RPMI7951 (cell line): ENCODE measurements around the gene TPPP3. TPM values are rescaled to one million over a fixed set of nuclear protein-coding genes. Genes with fewer than 3 reads are reported as not detected.

Source experiments
- DNase-seq: peaks from one replicate; pipeline ENCODE4 v3.0.0-alpha.2; 2012; ENCODE audit warnings: low read depth
- total RNA-seq: library from RNA; depleted of rRNA; stranded (reverse); fragments of >200 nt; shearing (Covaris generic); gene quantifications from 2 replicates; pipeline ENCODE4 v1.2.3, GENCODE V29; 2014

Gene TPPP3
- total RNA-seq, 1 experiment from 2014 or later, result 0.24 TPM

DNA sequence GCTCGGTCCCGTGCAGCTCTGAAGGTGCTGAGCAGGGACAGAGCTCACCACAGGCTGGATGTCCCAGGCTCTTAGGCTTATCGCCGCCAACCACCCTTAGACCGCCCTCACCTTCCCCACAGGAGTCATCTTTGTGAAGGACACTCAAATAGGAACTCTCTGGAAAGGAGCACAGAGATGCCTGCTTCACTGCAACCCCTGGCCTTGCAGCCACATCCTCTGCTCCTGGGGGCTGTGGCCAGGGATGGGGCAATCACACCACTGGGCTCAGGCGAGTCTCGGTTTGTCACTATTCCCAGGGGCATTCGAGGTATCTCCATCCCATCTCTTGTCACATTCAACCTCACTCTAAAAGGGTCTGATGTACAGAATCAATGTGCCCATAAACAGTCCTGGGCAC is 12.0 kb upstream of the TPPP3 start:
- DNase-seq, result no peak

- no peak for DNase-seq
Measured at GRCh38 chr16:67404740-67405226, 11.5 kb upstream of the TPPP3 start.

DNA sequence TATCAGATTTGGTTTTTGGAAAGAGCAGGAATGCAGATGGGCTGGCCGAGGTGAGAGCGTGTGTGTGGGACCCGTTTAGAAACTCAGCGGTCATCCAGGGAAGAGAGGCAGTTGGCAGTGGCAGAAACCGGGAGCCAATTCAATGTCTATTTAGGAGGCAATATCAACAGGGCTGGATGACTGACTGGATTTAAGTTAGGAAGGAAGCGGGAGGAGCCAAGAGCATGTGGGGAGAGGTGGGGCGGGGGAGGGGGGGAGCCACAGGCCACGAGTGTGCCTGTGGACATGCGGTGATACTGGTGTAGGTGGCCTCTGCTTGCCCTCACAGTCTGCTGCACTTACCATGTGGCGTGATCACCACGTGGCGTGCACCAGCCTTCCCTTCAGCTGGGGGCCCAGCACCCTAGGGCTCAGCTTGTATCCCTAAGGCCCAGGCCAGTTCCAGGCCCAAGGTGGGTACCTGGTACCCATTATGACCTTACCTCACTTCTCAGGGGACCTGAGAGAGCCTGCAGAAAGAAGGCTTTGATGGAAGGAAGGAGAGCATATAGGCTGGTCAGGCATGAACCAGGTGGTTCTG is 10.8 kb upstream of the TPPP3 start:
- no peak for DNase-seq

GRCh38 chr16:67400901-67401300 is 7.6 kb upstream of the TPPP3 start:
- no peak for DNase-seq

DNA sequence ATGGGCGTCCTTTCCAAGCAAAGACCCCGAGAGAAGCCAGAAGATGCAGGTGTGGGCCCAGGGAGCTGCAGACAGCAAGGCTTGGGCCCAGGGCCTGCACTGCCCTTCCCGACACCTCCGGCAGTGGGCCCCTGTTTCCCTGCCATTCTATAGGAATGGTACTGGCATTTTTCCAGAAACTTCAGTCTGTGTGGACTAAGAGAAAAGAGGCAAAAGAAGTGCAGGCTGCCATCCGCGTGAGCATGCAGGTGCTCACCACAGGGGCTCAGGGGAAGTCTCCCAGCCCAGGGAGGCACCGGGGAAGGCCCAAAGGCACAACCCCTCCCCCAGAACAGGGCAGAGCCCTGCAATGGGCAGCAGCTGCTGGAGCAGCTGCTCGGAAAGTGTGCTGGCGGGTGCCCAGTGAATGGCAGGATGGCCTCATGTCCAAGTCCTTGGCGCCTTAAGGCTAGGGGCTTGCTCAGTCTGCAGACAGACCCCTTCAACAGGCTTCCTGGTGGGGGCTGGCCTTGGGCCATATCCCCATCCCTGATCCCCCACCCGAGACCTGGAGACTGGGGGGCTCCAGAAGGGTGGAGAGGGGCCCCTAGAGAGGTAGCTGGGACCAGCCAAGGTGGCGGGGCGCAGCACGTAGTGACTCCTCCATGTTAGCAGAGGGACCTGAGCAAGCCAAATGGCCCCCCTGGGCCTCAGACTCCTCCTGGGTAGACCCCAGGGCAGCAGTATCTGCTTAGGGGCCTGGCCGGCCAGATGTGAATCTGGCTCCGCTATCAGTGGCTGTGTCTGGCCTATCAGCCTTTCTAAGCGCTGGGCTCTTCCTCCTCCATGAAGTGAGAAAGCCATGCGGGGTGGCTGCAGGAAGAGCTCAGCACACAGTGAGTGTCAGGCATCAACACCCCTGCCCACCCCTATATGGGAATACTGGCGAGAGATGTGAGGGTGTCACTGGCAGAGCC is 6.7 kb upstream of the TPPP3 start:
- DNase-seq, result no peak

DNA sequence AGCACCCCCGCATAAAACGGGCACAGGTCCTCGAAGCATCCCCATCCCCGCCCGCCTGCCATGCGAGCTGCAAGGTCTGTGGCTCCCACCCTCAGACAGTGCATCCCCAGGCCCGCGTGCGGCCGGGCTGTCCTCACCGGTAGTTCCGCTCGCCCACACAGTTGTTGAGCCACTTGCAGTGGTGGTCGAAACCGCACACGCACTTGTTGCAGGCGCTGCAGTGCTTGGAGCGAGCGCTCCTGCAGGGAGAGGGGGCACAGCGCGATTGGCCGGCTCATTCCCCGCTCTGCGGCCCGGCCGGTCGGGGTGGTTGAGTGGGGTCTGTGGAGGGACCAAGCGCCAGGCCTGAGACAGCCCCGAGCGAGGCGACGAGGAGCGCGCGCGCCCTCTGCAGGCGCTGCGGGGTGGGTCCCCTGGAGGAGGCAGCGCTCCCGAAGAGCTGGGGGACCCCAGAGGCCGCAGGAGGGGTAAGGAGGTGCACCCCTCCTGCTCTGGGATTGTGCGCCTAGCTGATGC is 6.0 kb upstream of the TPPP3 start:
- no peak for DNase-seq

DNA sequence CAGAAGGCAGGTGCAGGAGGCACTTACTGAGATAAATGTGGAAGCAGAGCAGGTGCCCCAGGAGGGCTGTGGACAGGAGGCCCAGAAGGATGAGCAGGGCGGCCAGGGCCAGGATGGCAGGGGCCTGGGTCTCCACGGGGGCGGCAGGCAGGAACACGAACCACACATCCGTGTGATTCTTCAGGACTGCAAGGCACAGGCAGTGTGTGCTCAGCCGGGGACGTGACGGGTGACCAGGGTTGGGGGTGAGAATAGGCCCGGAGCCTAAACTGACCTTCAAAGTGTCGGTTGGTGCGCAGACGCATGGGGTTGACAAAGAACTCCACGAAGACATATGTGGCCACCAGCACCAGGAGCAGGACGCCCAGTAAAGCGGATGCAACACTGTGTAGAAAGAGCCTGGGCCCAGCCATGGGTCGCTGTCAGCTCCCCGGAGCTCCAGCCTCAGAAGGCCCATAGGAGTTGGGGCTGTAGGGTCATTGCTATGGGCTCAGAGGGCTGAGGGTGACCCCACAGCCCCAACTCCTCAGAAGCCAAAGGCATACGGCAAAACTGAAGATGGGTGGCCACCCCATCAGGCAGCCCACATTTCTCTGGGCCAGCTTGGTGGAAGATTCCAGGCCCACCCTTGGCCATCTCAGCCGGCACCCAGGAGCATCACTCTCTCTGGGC is 5.4 kb upstream of the TPPP3 start:
- DNase-seq, result no peak

DNA sequence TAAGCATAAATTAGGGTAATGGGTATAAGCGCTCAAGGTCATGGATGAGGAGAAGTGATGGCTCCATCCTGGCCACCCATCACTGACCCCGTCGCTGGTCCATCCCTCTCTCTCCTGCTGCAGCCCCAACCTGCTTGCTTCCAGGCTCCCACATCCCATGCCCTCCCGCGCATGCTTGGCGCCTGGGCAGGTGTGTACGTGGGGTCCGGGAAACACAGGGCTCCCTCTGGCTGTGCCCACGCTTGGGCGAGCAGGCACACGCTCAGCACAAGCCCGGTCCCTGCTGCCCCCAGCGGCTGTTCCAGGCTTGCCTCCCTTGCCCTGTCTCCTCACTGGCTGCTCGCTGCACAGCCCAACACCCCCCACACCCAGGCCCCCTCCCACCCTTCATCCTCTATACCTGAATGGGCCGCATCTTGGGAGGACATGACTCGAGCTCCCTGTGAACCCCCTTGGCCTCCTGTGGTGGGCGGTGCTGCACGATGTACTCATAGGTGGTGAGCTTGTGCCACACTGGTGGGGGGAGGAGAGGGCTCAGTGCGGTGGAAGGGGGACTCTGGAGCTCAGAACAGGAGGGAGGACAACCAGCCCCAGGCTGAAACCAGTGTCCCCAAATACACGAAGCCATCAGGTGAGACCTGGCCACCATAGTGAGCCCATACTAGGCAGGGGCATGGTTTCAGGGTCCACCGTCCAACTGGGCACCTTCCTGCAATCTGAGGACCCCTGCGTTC is 4.7 kb upstream of the TPPP3 start:
- DNase-seq, result no peak

DNA sequence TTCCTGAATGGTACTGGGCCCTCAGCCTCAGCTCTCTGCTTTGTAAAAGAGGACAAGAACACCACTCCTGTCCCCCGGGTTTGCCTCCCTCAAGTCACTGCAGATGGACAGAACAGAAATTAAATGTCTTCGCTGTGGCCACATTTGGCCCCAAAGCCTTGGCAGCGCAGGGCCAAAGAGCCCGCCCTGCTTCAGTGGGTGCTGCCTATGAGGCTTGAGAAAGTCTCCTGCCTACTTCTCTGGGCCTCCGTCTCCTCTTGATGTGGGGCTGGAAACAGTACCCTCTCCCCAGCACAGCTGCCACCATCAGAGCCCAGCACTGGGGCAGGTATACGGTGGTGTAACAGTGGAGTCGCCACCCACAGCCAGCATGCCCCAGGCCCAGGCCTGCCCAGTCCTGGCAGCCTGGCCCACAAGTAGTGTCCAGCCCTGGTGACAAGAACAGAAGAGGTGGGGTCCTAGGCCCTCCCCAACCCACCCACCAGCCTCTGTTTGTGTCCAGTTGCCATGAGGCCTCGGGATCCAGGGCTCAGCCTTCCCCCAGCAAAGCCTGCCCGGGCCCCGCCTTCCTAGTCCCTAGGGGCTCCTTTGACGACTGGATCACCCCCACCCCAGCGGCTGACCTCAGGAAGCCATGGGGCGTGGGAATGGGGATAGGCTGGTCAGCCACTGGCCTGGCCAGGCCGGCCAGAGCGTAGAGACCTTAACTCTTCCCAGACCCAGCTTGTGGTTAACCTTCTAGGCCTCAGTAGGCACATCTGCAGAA is 3.9 kb upstream of the TPPP3 start:
- DNase-seq, result no peak

DNA sequence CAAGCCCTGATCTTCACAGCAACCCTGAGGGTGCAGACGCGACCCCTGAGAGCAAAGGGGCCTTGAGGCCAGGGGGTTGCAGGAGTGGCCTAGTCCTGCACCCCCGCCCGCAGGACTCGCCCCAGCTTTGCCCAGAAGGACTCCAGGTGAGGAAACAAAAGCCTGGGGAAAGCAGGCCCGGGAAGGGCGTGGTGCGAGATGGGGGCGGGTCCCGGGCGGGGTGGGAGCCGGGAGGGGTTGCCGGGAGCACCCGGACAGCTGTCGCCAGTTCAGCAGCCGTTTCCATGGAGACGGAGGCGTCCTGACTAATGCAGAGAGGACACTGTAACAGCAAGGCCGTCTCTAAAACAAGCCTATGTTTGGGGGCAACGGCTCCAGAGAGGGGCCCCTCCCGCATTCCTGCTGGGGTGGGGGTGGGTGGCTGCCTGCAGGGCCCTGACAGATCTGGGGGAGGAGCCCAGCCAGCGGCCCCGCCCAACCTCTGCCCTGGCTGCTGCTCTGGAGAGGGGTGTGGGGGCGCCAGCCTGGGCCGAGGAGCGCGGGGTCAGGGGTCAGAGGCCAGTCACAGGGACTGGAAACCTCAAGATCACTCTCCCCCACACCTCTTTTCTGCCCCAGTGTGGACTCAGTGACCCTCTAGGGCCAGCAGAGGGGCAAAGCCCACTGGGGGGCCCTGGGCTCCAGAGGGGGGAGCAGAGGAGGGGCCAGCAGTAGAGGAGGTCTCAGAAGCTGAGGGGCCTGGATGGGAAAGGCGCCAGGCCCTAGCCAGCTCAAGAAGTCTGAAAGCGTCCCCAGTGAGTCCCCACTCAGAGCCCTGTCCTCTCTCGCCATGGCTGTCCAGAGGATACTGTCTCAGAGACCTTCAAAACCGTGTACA is 3.1 kb upstream of the TPPP3 start:
- peak; percentile 85 for DNase-seq

DNA sequence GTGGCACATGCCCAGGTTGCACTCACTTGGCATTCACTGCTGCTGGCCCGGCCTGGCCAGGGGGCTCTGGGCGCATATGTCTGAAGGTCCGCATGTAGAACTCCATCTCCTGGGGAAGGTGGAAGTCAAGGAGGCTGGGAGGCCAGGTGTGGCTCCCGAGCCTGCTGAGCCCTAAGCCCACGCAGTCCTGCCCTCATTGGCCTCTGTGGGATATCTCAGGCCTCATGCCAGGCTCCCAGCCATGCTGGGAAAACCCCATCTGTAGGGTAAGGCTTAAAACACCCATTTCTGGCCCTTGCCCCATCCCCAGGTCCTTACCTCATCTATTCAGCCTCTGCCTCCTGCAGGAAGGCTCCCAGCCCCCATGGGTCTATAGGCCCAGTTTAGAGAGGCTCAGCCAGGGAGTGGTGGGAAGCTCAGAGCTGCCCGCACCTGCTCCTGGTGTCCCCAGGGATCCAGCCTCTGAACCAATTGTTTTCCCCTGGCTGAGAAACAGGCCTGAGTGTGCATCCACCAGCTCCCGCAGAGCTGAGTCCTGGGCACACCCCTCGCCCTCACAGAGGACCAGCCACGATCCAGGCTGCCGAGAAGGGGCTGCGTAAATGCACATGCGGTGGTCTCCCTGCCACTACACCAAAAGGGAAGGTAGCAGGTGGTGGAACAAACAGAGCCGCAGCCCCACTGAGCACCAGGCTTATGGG is 2.3 kb upstream of the TPPP3 start:
- DNase-seq, result no peak

DNA sequence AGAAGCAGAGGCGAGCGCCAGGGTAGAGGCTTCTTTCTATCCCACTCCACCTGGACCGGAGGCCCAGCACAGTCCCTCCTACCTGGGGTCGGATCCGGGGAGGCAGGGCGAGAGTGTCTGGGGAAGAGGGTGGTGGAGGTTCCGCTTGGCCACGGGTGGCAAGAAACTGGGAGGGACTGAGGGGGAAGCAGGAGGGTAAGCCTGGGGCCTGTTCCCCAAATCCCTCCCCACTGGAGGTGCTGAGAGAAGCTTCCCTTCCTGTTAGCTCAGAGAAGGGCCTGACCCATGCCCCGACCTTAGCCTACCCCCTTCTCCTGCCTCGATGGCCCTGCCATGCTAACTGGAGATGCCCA is 1.8 kb upstream of the TPPP3 start:
- no peak for DNase-seq

DNA sequence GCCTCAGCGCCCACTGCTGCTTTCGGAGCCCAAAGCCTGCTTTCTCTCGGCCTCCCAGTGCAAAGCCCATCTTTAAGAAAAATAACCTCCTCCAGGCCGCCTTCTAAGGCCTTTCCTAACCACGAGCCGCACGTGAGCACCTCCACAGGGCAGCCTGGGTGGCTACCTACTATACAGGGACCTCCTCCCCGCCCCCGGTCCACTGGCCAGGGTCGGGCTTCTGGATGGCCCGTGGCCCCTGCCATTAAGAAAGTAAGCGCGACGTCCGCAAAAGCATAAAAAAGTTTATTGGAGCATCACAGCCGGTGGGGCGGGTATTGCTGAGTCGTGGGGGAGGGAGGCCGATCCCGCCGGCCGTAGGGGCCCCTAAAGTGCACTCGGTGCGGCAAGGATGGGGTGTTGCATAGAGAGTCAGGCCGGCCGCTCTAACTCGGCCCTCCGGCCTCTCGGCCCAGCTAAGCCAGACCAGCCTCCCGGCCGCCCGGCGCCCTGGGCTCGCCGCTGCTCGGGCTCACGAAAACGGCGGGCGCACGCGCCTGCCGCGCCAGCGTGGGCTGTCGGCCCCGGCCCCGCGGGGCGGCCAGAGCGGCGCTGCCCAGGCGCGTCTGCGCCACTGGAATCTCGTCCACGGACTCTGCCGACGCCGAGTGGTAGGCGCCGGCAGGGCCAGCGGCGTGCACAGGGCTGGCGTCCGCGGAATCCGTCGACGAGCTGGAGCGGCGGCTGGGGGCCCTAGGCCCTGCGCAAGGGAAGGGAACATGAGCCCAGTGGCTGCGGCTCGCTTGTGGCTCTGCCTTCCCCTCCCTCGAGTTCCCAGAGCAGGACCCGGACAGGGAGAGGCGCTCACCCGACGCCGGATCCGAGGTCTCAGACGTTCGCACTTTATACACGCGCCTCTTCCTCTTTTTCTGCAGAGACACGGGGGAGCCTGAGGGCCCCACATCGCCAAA is 1.1 kb upstream of the TPPP3 start:
- no peak for DNase-seq

DNA sequence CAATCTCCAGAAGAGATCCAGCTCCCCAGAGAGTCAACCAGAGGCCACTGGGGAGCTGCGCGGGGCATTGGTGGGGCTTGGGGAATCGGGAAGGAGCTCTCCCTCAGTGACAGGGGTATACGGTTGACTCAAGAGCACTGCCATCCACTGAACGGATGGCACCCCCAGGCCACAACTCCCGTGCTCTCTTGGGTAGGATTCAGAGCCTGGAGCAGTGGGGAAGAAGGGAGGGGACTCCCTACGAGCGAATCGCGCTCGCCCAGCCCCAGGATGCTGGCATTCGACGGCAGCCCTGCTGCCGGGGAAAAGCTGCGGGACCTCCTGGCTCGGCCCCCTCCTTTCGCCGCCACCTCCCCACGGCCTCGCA is 473 bp upstream of the TPPP3 start:
- DNase-seq, result no peak

DNA sequence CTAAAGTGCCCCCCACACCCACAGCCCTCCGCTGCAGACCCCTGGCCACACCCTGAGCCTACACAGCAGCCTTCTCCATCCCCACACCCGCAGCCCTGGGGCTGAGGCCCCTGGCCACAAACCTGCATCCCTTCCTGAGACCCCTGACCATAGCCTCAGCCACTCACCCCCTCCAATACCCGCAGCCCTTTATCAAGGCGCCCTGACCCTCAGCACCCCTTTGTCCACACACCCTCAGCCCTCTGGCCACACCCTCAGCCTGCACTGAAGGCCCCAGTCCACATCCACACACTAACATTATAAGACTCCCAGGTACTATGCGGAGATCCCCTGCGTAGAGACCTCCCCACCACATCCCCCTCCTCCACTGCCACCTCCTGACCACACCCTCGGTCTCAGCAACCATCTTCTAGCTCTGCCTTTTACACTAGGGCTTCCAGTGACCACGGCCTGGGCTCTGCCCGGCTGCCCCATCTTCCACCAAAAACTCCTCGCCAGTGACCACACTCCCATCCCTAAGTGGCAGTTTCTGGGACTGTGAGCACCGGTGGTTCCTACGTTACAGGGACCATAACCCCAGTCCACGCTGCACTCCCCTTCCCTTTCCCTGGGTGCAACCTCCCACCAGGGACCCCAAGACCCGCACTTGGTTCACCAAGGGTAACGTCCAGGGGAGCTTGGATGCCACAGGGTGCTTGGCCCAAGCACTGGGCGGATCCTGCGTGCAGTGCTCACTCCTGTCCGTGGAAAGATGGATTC is 818 bp downstream of the TPPP3 start:
- DNase-seq, result no peak

- DNase-seq, result peak; percentile 27
Measured at GRCh38 chr16:67391424-67392300, 1.6 kb downstream of the TPPP3 start.
